Natural killer cell (primary cell): Measurements from ENCODE around the gene MINDY2. TPM values are rescaled to one million over a fixed set of nuclear protein-coding genes. Genes with fewer than 3 reads are reported as not detected.

Source experiments
- ATAC-seq, 3 donors: fragments of 150-1000 bp in 2 of 3; fragments of 200-7000 bp in 1 of 3; cut with Tn5 transposase; 1 replicate in 1 of 3; 2 replicates in 2 of 3; pipeline ENCODE4 v1.10.0; 2021; ENCODE audit warnings: mild to moderate bottlenecking in 2 of 3, moderate library complexity in 2 of 3
- DNase-seq, 2 donors: peaks; one replicate each; pipeline versions ENCODE4 v3.0.0 to v3.0.0-alpha.2; 2013 to 2021; ENCODE audit warnings: mixed read lengths in 1 of 2
- H3K27ac ChIP-seq: one replicate; pipeline ENCODE4 v1.5.1; 2013; ENCODE audit warnings: mild to moderate bottlenecking, low read length
- H3K27me3 ChIP-seq: one replicate; pipeline ENCODE4 v1.6.1; 2013; ENCODE audit warnings: low read length; ENCODE audit not compliant: control insufficient read depth, insufficient read depth
- H3K36me3 ChIP-seq: one replicate; pipeline ENCODE4 v1.6.1; 2013; ENCODE audit warnings: low read length; ENCODE audit not compliant: control insufficient read depth, insufficient read depth
- H3K4me1 ChIP-seq: one replicate; pipeline ENCODE4 v1.6.1; 2013; ENCODE audit warnings: low read length; ENCODE audit not compliant: control insufficient read depth, insufficient read depth
- H3K4me3 ChIP-seq: one replicate; pipeline ENCODE4 v1.5.1; 2013; ENCODE audit warnings: low read length
- H3K9me3 ChIP-seq: one replicate; pipeline ENCODE4 v1.6.1; 2013; ENCODE audit warnings: low read length; ENCODE audit not compliant: control insufficient read depth, insufficient read depth
- H3K27ac Mint-ChIP-seq, 2 donors: one replicate each; pipeline ENCODE4 v1.8.0; 2022; ENCODE audit warnings: mild to moderate bottlenecking in 2 of 2, mixed read lengths in 2 of 2, moderate library complexity in 1 of 2
- H3K27me3 Mint-ChIP-seq, 2 donors: one replicate each; pipeline ENCODE4 v1.8.0; 2022; ENCODE audit warnings: low read depth in 2 of 2, mixed read lengths in 2 of 2
- H3K36me3 Mint-ChIP-seq: one replicate; pipeline ENCODE4 v1.8.0; 2022; ENCODE audit warnings: mixed read lengths
- H3K4me1 Mint-ChIP-seq, 2 donors: one replicate each; pipeline ENCODE4 v1.8.0; 2022; ENCODE audit warnings: mixed read lengths in 2 of 2
- H3K4me3 Mint-ChIP-seq: one replicate; pipeline ENCODE4 v1.8.0; 2022; ENCODE audit warnings: mild to moderate bottlenecking, moderate library complexity, mixed read lengths
- H3K9me3 Mint-ChIP-seq, 2 donors: one replicate each; pipeline ENCODE4 v1.8.0; 2022; ENCODE audit warnings: mixed read lengths in 2 of 2
- CTCF ChIP-seq: fragments of 200-600 bp; IDR thresholded peaks from one replicate; pipeline ENCODE4 v1.8.0; 2022; ENCODE audit warnings: antibody characterized with exemption
- WGBS: methylation state at CpG from one replicate; pipeline ENCODE4 v1.1.7; 2013; ENCODE audit warnings: missing lambda C conversion rate; ENCODE audit not compliant: insufficient coverage; 5-methylcytosine and 5-hydroxymethylcytosine counted together
- intact Hi-C: fragments of 100-400 bp; cut with micrococcal nuclease; formaldehyde crosslinking; loops from one replicate; pipeline ENCODE4 v1.14.2; 2022
- total RNA-seq, 4 donors: library from RNA; stranded (reverse); fragments of 120-200 nt in 1 of 4; gene quantifications; one replicate each; pipeline versions ENCODE4 v1.2.3 to v1.2.4, GENCODE V29; 2013 to 2022

The MINDY2 gene
- total RNA-seq, 3 donors from 2014 or later (not counting 1 experiment from before 2014, with no cell fraction given) = 16.3 to 18.7 (median 18.3) TPM

- Mint-ChIP-seq H3K27ac (peak overlapping the region; percentile 81 to 92), H3K9me3 (no peaks in the 10 kb centered on the region), H3K27me3 (no peaks in the 10 kb centered on the region), H3K4me3 (peak overlapping the region; percentile 72), H3K4me1 (peaks cover 69 to 79% of the 10 kb centered on the region in 2 donors), H3K36me3 (no peaks in the 10 kb centered on the region)
- Histone ChIP-seq H3K9me3 (no peaks in the 10 kb centered on the region), H3K4me1 (peaks cover 10% of the 10 kb centered on the region), H3K36me3 (peaks cover 6% of the 10 kb centered on the region), H3K4me3 (no peak overlapping the region), H3K27ac (no peak overlapping the region), H3K27me3 (no peaks in the 10 kb centered on the region)
- no peak for TF ChIP-seq CTCF
- ATAC-seq (peak; percentile 17 to 87 (median 71)), DNase-seq (no peak)
- intact Hi-C loops = no loop called here
- 73% methylated on average over 5 of the region's 5 CpGs for WGBS
Observed at GRCh38 chr15:58731756-58732535, 39.2 kb upstream of the MINDY2 start.

- no peak for DNase-seq
- no peak overlapping the region for H3K27ac ChIP-seq
- Mint-ChIP-seq H3K4me1 (peaks cover 77 to 82% of the 10 kb centered on the region in 2 donors), H3K4me3 (no peak overlapping the region), H3K9me3 (no peaks in the 10 kb centered on the region), H3K27me3 (no peaks in the 10 kb centered on the region), H3K27ac (peak overlapping the region; percentile 81 to 92), H3K36me3 (no peaks in the 10 kb centered on the region)
- H3K36me3 ChIP-seq = peaks cover 6% of the 10 kb centered on the region
- intact Hi-C loops = no loop called here
- no peak for TF ChIP-seq CTCF
- H3K4me1 ChIP-seq = peaks cover 10% of the 10 kb centered on the region
- ATAC-seq = no peak
- H3K27me3 ChIP-seq = no peaks in the 10 kb centered on the region
- no peak overlapping the region for H3K4me3 ChIP-seq
- no peaks in the 10 kb centered on the region for H3K9me3 ChIP-seq
- 96% methylated on average over 3 of the region's 4 CpGs for WGBS
Observed at GRCh38 chr15:58732625-58733363, 38.3 kb upstream of the MINDY2 start.

- H3K36me3 ChIP-seq = no peaks in the 10 kb centered on the region
- ATAC-seq (no peak), DNase-seq (no peak)
- Mint-ChIP-seq H3K9me3 (no peaks in the 10 kb centered on the region), H3K36me3 (no peaks in the 10 kb centered on the region), H3K27me3 (no peaks in the 10 kb centered on the region), H3K4me1 (peaks cover 84 to 86% of the 10 kb centered on the region in 2 donors), H3K4me3 (no peak overlapping the region), H3K27ac (peak overlapping the region; percentile 24 to 83)
- TF ChIP-seq CTCF = no peak
- H3K9me3 ChIP-seq = no peaks in the 10 kb centered on the region
- H3K27ac ChIP-seq = no peak overlapping the region
- peaks cover 10% of the 10 kb centered on the region for H3K4me1 ChIP-seq
- 94% methylated on average over 2 of the region's 2 CpGs for WGBS
- intact Hi-C loops = no loop called here
- H3K27me3 ChIP-seq = no peaks in the 10 kb centered on the region
- no peak overlapping the region for H3K4me3 ChIP-seq
Observed at GRCh38 chr15:58734859-58735258, 36.2 kb upstream of the MINDY2 start.
